ENCODE results near the gene TNFSF18.
"Not testable (repeated sequence)": the region's sequence is repeated elsewhere in the genome, so short reads cannot be mapped to it uniquely, and the experiment has no call there.

TNFSF18 gene, protein sequence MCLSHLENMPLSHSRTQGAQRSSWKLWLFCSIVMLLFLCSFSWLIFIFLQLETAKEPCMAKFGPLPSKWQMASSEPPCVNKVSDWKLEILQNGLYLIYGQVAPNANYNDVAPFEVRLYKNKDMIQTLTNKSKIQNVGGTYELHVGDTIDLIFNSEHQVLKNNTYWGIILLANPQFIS

GRCh38 chr1:173050865-173051264, at the start of gene TNFSF18:
Gene TNFSF18 (minus strand): TSS chr1:173050941. CDS start chr1:173050896, 45 bp downstream.
- DNase-seq (ENCODE audit: low read depth), result no peak

GRCh38 chr1:173099166-173099565, 48.4 kb upstream of the TNFSF18 start:
- no peak for DNase-seq (ENCODE audit: low read depth)

GRCh38 chr1:173098117-173098516, 47.4 kb upstream of the TNFSF18 start:
- no peak for DNase-seq (ENCODE audit: low read depth)

- DNase-seq (ENCODE audit: low read depth), result no peak
These were observed 46.3 kb upstream of the TNFSF18 start for GRCh38 chr1:173097001-173097400.

DNA sequence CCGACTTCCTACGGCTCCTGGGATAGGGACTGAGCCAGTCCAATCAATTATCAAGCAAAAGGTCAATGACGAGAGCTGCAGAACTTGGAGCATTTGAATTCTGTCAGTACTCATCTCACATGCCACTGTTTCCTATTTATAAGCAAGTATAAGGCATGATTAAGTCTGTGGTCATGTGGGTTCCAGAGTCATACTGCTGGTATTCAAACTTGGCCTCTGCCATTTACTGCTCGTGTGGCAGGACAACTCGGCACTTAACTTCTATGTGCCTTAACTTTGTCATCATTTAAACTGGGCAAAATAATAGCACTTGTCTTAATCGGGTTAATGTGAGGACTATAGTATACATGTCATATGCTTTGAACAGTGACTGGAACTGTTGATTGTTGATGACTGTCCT, 44.9 kb upstream of the TNFSF18 start:
- DNase-seq (ENCODE audit: low read depth), result no peak

DNA sequence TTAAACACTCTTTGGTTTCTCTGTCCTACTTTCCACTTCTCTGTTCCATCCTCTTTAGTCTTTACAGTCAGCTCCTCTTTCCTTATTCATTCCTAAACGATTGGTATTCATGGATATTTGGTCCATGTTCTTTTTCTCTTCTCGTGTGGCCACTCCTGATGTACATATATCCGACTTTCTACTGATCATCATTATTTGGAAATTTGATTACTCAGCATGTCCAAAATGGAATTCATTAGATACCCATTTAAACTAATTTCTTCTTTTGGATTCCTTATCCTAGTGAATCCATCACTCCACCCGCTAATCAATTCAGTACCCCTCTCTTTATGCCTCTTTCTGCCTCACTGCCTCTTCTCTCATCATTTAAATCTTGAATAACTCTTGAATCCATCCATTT, 43.8 kb upstream of the TNFSF18 start:
- no peak for DNase-seq (ENCODE audit: low read depth)

- no peak for DNase-seq (ENCODE audit: low read depth)
These were observed 43.1 kb upstream of the TNFSF18 start for GRCh38 chr1:173093691-173094445.

- no peak for DNase-seq (ENCODE audit: low read depth)
These were observed 33.6 kb upstream of the TNFSF18 start for GRCh38 chr1:173084292-173084691.

DNA sequence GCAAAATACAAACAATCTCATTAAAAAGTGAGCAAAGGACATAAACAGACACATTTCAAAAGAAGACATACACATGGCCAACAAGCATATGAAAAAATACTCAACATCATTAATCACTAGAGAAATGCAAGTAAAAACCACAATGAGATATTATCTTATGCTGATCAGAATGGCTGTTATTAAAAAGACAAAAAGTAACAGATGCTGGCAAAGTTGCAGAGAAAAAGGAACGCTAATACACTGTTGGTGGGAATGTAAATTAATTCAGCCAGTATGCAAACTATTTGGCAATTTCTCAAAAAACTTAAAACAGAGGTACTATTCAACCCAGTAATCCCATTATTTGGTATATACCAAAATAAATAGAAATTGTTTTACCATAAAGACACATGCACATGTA, 32.2 kb upstream of the TNFSF18 start:
- no peak for DNase-seq (ENCODE audit: low read depth)

GRCh38 chr1:173074217-173074616, 23.5 kb upstream of the TNFSF18 start:
- not testable (repeated sequence) for DNase-seq (ENCODE audit: low read depth)

DNA sequence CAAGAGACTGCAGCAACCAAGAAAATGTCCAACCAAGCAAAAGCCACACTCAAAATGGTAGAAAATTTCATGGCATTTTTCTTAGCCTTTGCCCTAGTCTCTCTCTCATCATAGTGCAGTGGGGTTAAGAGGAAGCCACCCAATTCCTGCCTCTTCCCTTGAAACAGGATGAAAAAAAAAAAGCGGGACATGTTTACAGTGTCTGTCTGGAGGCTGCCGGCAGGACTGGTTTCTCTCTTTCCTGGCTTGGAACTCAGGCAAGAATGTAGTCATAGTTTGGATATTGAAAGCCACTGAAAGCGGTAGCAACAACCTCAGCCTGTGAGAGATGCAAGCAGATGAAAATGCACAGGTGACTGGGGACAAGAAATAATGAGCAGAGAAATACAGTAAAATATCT, 13.3 kb upstream of the TNFSF18 start:
- DNase-seq (ENCODE audit: low read depth), result no peak

DNA sequence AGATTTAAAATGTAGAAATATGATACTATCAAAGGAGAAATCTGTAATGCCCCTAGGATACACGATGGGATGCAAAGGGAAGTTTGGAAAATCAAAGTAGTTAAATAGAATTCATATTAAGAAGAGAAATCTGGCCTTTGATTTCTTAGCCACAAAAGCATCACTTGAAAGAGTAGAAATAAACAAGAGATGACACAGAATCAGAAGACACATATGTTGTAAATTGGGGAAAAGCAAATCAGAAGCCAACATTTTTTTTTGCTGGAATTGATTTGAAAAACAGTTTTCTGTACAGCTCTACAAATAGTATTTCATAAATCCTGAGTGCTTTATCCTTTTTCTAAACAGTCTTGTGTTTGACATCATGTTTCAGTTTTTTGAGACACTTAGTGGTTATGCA, 12.4 kb upstream of the TNFSF18 start:
- DNase-seq (ENCODE audit: low read depth), result no peak

DNA sequence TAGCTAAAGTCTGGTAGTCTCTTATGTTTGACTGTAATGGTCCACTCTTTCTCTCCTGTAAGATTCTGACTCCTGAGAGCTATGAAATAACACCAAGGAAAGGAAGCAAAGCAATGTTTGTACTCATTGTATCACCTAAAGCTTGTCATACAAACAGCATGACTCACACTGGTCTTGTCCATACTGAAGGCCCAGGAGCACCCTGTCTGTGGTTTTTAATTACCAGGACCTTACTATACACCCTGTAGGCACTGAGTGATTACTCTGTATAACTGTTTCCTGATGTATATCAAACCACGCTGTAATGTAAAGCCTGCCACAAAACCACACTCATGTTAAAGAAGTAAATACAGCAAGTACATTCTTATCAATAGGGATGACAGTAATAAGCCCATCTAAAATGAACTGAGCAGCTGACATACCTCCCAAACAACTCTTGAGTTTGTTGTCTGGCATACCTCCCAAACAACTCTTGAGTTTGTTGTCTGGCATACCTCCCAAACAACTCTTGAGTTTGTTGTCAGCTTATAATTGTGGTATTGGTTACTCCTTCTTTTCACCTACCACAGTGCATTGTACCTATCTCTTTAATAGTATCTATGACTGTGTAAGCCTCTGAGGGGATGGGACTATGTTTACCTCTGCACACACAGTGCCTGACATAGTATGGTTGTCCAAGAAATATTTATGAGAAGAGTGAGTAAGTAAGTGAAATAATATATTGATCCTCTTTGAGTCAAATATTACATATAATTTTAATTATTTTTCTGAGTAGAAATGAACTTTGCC, 11.6 kb upstream of the TNFSF18 start:
- DNase-seq (ENCODE audit: low read depth), result no peak

- no peak for DNase-seq (ENCODE audit: low read depth)
These were observed 7.8 kb upstream of the TNFSF18 start for GRCh38 chr1:173058556-173058955.

GRCh38 chr1:173057984-173058383, 7.2 kb upstream of the TNFSF18 start:
- no peak for DNase-seq (ENCODE audit: low read depth)

DNA sequence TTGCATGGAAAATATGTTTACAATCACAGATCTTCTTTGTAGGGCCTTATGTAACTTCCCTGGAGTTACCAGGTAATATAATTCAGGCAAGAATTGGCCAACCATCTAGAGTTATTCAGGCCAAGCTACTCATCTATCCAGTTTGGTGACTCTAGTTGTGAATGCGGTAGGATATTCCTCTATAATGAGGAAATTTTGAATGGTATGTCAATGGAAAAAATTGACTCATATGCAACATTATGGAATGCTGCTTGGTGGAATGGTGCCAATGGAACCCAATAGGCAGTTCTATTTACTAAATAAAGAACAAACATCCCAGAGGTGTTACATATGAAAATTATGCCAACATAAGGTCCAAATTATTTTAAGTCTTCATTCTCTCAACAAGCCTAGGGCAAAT, 5.6 kb upstream of the TNFSF18 start:
- no peak for DNase-seq (ENCODE audit: low read depth)

DNA sequence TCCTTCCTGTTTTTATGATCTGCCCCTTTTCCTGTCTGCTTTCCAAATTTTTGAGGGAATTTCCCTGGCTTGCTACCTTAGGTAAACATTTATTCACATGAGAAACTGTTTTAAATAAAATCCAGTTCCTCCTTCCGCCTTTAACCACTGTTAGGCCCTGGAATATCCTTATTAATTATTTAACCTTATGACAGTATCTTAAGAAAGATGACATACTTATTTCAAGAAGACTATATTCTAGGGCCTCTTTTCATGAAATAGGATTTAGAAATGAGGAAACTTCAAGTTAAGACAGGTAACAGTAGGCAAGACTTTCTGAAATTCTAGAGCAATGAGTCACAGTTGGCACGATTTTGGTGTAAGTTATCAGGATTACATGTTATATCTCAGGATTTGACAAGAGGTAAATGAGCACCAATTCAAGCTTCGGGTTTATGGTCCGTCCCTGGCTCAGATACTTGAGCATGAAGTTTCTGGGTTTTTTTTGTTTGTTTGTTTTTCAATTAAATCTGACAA, 2.0 kb upstream of the TNFSF18 start:
- no peak for DNase-seq (ENCODE audit: low read depth)

DNA sequence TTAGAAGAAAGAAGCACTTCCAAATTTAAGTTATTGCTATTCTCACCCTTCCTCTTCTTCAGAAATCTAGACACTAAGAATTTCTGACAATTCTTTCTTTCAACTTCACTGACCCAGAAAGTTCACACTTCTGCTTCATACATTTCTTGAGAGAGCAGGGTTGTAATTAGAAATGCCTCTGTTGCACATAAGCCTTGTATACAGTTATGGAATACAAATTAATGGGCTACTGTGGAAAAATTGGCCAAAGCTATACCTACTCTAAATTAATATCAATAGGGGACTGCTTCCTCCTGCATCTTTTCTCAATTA, 1.5 kb downstream of the TNFSF18 start:
- DNase-seq (ENCODE audit: low read depth), result no peak

DNA sequence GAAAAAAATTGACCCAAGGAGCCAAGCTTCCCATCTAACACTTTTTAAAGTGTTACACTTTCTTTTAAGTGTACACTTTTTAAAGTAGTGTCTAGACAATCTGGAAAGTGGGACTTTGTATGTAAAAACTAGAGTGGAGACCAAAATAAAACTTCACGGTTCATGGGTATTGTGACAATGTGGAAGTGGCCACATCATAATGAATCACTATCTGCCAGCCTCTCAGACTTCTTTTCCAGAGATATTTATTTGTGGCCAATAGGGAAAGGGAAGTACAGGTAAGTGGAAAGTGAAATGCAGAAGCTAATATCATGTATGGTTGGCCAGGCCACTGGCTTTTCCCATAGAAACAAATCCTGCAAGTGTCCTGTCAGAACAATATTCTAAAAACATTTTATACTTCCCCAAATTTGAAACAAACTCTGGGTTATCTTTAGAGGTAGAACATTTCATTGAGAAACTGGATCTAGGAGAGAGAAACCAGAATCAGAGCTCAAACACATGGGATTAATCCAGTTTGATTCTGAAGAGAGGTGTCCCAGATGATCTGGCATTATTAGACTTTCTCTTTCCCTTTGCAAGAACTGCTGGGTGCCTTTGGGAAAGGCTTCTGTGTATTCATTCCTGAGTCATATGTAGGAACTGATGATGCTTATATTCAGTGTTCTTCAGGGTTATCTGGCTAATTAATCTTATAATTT, 2.0 kb downstream of the TNFSF18 start:
- DNase-seq (ENCODE audit: low read depth), result no peak

GRCh38 chr1:173044656-173045055, 6.1 kb downstream of the TNFSF18 start:
- no peak for DNase-seq (ENCODE audit: low read depth)

DNA sequence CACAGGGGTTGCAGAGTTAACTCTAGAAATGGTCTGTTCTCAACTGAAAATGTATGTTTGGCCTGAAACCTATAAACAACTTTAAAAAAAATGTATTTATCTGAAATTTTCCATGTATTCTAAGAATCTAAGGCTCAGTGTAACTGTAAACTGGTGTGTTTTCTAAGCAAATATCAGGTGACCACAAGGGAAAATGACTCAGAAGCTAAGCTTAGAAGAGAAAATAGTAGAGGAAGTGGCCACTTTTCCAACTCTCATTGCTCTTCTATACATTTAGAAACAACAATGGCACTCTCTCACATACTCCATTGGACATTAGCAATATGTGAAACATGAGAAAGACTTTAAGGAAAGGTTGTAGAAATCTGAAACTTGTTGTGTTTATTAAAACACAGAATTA, 7.5 kb downstream of the TNFSF18 start:
- DNase-seq (ENCODE audit: low read depth), result no peak

DNA sequence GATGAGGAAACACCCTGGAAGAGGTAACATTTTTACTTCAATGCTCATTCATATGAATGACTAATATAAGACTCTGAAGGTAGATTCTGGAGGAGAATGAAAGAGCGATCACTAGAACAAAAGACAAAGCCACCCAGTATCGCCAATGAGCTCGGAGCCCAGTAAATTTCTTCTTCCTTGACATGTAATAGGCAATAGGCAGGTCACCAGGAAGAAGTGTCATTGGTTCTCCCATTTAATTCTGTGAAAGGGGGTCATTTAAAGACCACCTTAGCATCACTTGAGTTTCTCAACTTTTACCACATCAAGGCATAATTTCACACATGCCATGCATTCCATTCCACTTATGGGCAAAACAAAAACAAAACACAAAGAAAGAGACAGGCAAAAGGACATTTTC, 7.9 kb downstream of the TNFSF18 start:
- DNase-seq (ENCODE audit: low read depth), result no peak

GRCh38 chr1:173039626-173040025, 11.1 kb downstream of the TNFSF18 start:
- no peak for DNase-seq (ENCODE audit: low read depth)

Measured in activated T-cell treated with anti-CD3 and anti-CD28 coated beads for 48 hours (primary cell).